ENCODE data around the gene OTC.

GRCh38 chrX:38468563-38469157, 116.3 kb downstream of the OTC start:
- TF ChIP-seq SUZ12 (IDR thresholded peaks at IDR 0.05; ENCODE audit: extremely low read depth, insufficient read depth, insufficient read length) (no peak), YY1 (IDR thresholded peaks at IDR 0.05; ENCODE audit: insufficient read depth, insufficient read length) (no peak)
